Heart right ventricle (tissue), 16 donors: ENCODE results near the gene UBE2J2. TPM values are rescaled to one million over a fixed set of nuclear protein-coding genes. Genes with fewer than 3 reads are reported as not detected.
A peak's percentile ranks its signal among the peaks of the same experiment; 100 is the strongest.

Source experiments
- ATAC-seq, 8 donors: fragments of 200-7000 bp; cut with Tn5 transposase; one replicate each; pipeline ENCODE4 v1.9.1; 2020; ENCODE audit warnings: mild to moderate bottlenecking in 8 of 8, moderate library complexity in 8 of 8, moderate number of reproducible peaks in 1 of 8
- DNase-seq, 2 donors: peaks; one replicate each; pipeline ENCODE4 v3.0.0-alpha.2; 2020
- H3K27ac ChIP-seq, 10 donors: fragments of 200-600 bp; sonication (generic) in 2 of 10; one replicate each; pipeline versions ENCODE4 v1.5.0 to v1.8.0; 2020 to 2022; ENCODE audit warnings: mild to moderate bottlenecking in 3 of 10
- H3K27me3 ChIP-seq, 7 donors: fragments of 200-600 bp; one replicate each; pipeline ENCODE4 v1.8.0; 2021 to 2022; ENCODE audit warnings: mild to moderate bottlenecking in 2 of 7
- H3K36me3 ChIP-seq, 9 donors: fragments of 200-600 bp; sonication (generic) in 1 of 9; one replicate each; pipeline versions ENCODE4 v1.5.0 to v1.8.0; 2020 to 2022; ENCODE audit warnings: mild to moderate bottlenecking in 2 of 9
- H3K4me1 ChIP-seq, 9 donors: fragments of 200-600 bp; sonication (generic) in 1 of 9; one replicate each; pipeline versions ENCODE4 v1.5.0 to v1.8.0; 2020 to 2022; ENCODE audit warnings: mild to moderate bottlenecking in 4 of 9
- H3K4me3 ChIP-seq, 10 donors: fragments of 200-600 bp; sonication (generic) in 2 of 10; one replicate each; pipeline versions ENCODE4 v1.5.0 to v1.8.0; 2020 to 2022; ENCODE audit warnings: mild to moderate bottlenecking in 7 of 10, moderate library complexity in 2 of 10
- H3K9me3 ChIP-seq, 11 donors: fragments of 200-600 bp in 10 of 11; sonication (generic) in 2 of 11; one replicate each; pipeline versions ENCODE4 v1.5.0 to v1.8.0; 2013 to 2022; ENCODE audit warnings: mild to moderate bottlenecking in 2 of 11, control low read depth in 1 of 11, moderate library complexity in 1 of 11
- WGBS, 2 donors: extraction: QIAGEN DNeasy Blood & Tissue Kit; methylation state at CpG; one replicate each; pipeline ENCODE4 v1.1.7; 2013; ENCODE audit warnings: inconsistent platforms in 1 of 2; 5-methylcytosine and 5-hydroxymethylcytosine counted together
- intact Hi-C, 10 donors: fragments of 100-400 bp; cut with DNase I; formaldehyde crosslinking; loops; one replicate each; pipeline versions ENCODE4 v1.11.1 to v1.14.2; 2022
- polyA plus RNA-seq, 2 donors: library from polyadenylated mRNA; stranded (reverse); fragments of 200-250 nt; gene quantifications; one replicate each; pipeline ENCODE4 v1.2.3, GENCODE V29; 2013
- total RNA-seq, 10 donors: library from RNA; stranded (reverse); fragmentation: NEBNext Ultra II Directional in 3 of 10; extraction: Animal tissue kit (Norgen Biotek cat#: 25700) in 3 of 10; gene quantifications; one replicate each; pipeline versions ENCODE4 v1.2.1 to v1.2.4, GENCODE V29; 2021 to 2023
- TF ChIP-seq, protein P1 (sequence below), 9 donors: fragments of 200-600 bp; sonication (generic) in 2 of 9; IDR thresholded peaks; one replicate each; pipeline versions ENCODE4 v1.5.0 to v1.8.0; 2021 to 2022; ENCODE audit warnings: antibody characterized with exemption in 9 of 9, mild to moderate bottlenecking in 5 of 9, moderate library complexity in 1 of 9
- donor health status: Arrhythmogenic right ventricular cardiomyopathy.
- donor health status: ischemic (EF 13 %, LVEDD 7.1; RV severe dilation, severe dysfunction).
- donor health status: healthy with polysubstance abuse.
- donor health status: DM: no; HTN: yes; CAD: no.
- donor health status: DM: no; HTN: no; CAD: no.
- donor health status: ischemic (EF 25% LVEDD 6.9; RV normal size, moderate dysfunction).
- donor health status: ischemic (EF 25% LVEDD 5.7; RV mildly dilated, moderate dysfunction).
- donor health status: healthy.
- donor health status: DM: yes; HTN: yes; CAD: no.
- donor health status: Ischemic cardiomyopathy.
- donor health status: ischemic (EF 35%, LVEDD 5.7; RV mildly dilated, moderate dysfunction).
- donor health status: nonischemic (EF 11% LVEDD 7.7; RV severe dilation, severe dysfunction).
- donor health status: DM: yes; HTN: yes; CAD: no.
- donor health status: PGD.
- donor health status: ischemic (EF 29% LVEDD 5.4; RV normal size, mild dysfunction).
- donor health status: nonischemic (EF 23%, LVEDD 6.1; RV moderate dilation, normal function).

Gene UBE2J2
- total and polyA plus RNA-seq, 12 donors = 23.5 to 44.1 (median 30.5) TPM

DNA sequence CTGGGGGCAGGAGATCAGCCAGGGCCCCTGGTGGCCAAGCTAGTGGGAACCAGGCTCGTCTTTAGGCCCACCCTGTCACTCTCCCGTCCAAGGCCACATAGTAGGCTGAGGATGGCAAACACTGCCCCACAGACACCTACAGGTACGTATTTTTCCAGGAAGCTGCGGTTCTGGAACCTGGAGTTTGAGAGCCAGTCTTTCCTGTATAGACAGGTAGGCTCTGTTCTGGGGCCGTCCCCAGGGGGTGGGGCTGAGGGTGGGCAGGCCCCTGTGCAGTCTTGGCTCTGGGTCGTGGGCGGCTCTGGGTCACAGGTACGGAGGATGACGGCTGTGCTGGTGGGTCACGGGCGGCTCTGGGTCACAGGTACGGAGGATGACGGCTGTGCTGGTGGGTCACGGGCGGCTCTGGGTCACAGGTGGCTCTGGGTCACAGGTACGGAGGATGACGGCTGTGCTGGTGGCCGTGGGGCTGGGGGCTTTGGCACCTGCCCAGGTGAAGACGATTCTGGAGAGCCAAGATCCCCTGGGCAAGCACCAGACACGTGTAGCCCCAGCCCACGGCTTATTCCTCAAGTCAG lies 36.9 kb upstream of the UBE2J2 start:
- Histone ChIP-seq H3K27me3 (no peaks in the 10 kb centered on the region), H3K9me3 (no peaks in the 10 kb centered on the region), H3K36me3 (peaks cover 4 to 57% (median 33%) of the 10 kb centered on the region in 9 donors), H3K27ac (no peak overlapping the region), H3K4me3 (no peak overlapping the region), H3K4me1 (peaks cover 16 to 34% (median 32%) of the 10 kb centered on the region in 9 donors)
- no peak for ATAC-seq
- intact Hi-C loops = no loop called here
- TF ChIP-seq, protein P1, sequence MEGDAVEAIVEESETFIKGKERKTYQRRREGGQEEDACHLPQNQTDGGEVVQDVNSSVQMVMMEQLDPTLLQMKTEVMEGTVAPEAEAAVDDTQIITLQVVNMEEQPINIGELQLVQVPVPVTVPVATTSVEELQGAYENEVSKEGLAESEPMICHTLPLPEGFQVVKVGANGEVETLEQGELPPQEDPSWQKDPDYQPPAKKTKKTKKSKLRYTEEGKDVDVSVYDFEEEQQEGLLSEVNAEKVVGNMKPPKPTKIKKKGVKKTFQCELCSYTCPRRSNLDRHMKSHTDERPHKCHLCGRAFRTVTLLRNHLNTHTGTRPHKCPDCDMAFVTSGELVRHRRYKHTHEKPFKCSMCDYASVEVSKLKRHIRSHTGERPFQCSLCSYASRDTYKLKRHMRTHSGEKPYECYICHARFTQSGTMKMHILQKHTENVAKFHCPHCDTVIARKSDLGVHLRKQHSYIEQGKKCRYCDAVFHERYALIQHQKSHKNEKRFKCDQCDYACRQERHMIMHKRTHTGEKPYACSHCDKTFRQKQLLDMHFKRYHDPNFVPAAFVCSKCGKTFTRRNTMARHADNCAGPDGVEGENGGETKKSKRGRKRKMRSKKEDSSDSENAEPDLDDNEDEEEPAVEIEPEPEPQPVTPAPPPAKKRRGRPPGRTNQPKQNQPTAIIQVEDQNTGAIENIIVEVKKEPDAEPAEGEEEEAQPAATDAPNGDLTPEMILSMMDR (IDR thresholded peaks at IDR 0.05) = no peak
- no peak for DNase-seq
- 90 to 91% methylated on average over 21 of the region's 21 CpGs for WGBS, 2 donors

DNA sequence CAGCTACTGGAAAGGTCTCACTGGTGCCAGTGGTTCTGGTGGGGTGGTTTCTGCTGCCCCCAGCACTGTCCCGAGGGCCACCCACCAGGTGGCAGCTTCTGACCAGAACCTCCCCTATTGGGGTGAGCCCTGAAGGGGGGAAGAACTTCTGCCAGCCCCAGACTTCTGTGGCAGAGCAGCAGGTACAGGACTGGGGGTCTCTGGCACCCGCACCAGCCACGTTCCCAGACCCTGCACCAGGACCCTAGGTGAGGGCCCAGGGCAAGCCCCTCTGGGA lies 36.4 kb upstream of the UBE2J2 start:
- DNase-seq (no peak), ATAC-seq (no peak)
- Histone ChIP-seq H3K4me3 (no peak overlapping the region), H3K36me3 (peaks cover 4 to 55% (median 33%) of the 10 kb centered on the region in 9 donors), H3K4me1 (peaks cover 19 to 40% (median 37%) of the 10 kb centered on the region in 9 donors), H3K9me3 (no peaks in the 10 kb centered on the region), H3K27ac (peak overlapping the region in 1 of 10 donors; percentile 98), H3K27me3 (no peaks in the 10 kb centered on the region)
- WGBS, 2 donors = 89 to 91% methylated on average over 3 of the region's 3 CpGs
- TF ChIP-seq, protein P1 (IDR thresholded peaks at IDR 0.05) = no peak
- intact Hi-C loops = no loop called here

DNA sequence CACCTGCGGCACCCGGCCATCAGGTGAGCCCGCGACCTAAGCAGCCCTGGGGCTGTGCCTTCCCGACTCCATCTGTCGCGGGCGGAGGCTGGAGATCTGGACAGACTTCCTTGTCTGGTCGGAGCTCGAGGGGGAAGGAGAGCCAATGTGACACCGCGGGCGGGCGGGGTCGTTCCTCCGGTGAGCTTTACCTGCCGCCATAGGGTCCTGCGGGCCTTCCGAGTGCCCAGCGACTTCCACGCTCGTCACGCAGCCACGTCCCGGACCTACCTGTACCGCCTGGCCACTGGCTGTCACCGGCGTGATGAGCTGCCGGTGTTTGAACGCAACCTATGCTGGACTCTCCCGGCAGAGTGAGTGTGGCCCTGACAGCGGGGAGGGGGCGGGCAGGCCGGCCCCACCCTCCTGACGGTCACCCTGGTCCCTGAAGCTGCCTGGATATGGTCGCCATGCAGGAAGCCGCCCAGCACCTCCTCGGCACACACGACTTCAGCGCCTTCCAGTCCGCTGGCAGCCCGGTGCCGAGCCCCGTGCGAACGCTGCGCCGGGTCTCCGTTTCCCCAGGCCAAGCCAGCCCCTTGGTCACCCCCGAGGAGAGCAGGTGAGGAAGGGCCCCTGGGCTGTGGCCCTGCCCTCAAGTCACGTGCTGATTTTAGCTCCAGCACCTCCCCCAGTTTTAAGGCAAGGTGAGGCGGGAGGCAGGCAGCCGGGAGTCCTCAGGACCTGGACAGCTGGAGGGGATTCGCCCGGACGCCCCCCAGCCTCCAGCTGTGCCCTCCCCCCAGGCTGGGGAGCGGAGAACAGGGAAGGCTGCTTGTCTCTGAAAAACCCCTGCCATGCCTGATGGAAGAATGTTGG lies 35.8 kb upstream of the UBE2J2 start:
- Histone ChIP-seq H3K27ac (peak overlapping the region in 9 of 10 donors; percentile 93 to 100 (median 98)), H3K4me3 (peak overlapping the region; percentile 75 to 99 (median 88)), H3K27me3 (no peaks in the 10 kb centered on the region), H3K9me3 (no peaks in the 10 kb centered on the region), H3K4me1 (peaks cover 24 to 45% (median 43%) of the 10 kb centered on the region in 9 donors), H3K36me3 (peaks cover 4 to 49% (median 32%) of the 10 kb centered on the region in 9 donors)
- ATAC-seq (peak in 2 of 8 donors; percentile 0), DNase-seq (peak in 1 of 2 donors; percentile 42)
- TF ChIP-seq, protein P1 (IDR thresholded peaks at IDR 0.05) = no peak
- WGBS, 2 donors = 41% methylated on average over 56 to 57 of the region's 57 CpGs
- intact Hi-C loops = loop anchor here in 2 of 10 donors (5.0 kb wide), 1 partner anchor 38 kb away; the partner anchor contains the start of gene DVL1 (in 2 of the 2)

DNA sequence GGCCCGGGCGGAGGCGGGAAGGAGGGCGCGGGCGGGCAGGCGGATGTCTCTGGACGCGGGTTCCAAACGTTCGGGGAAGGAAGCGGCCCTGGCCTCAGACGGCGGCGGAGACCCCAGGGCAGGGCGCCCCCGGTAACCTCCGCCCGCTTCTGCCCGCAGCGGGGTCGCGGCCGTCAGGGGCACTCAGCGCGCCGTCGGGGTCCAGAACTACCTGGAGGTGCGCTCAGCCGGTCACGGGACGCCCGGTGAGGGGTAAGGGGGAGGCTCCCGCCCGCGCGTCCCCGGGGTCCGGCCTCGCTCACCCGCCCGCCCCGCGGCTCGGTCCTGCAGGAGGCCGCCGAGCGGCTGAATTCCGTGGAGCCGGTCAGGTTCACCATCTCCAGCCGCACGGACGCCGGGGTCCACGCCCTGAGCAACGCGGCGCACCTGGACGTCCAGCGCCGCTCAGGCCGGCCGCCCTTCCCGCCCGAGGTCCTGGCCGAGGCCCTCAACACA lies 35.1 kb upstream of the UBE2J2 start:
- Histone ChIP-seq H3K27me3 (no peaks in the 10 kb centered on the region), H3K4me3 (peak overlapping the region; percentile 75 to 99 (median 88)), H3K27ac (peak overlapping the region; percentile 93 to 100 (median 98)), H3K9me3 (no peaks in the 10 kb centered on the region), H3K36me3 (peaks cover 0 to 42% (median 25%) of the 10 kb centered on the region in 9 donors), H3K4me1 (peaks cover 27 to 52% (median 50%) of the 10 kb centered on the region in 9 donors)
- WGBS, 2 donors = 1% methylated on average over 55 to 66 of the region's 66 CpGs
- DNase-seq (peak in 1 of 2 donors; percentile 42), ATAC-seq (peak in 2 of 8 donors; percentile 1 to 9)
- TF ChIP-seq, protein P1 (IDR thresholded peaks at IDR 0.05) = no peak
- intact Hi-C loops = loop anchor here in 2 of 10 donors (5.0 kb wide), 1 partner anchor 38 kb away; the partner anchor contains the start of gene DVL1 (in 2 of the 2)
